ENCODE measurements around the gene PADI6.

The PADI6 gene

DNA sequence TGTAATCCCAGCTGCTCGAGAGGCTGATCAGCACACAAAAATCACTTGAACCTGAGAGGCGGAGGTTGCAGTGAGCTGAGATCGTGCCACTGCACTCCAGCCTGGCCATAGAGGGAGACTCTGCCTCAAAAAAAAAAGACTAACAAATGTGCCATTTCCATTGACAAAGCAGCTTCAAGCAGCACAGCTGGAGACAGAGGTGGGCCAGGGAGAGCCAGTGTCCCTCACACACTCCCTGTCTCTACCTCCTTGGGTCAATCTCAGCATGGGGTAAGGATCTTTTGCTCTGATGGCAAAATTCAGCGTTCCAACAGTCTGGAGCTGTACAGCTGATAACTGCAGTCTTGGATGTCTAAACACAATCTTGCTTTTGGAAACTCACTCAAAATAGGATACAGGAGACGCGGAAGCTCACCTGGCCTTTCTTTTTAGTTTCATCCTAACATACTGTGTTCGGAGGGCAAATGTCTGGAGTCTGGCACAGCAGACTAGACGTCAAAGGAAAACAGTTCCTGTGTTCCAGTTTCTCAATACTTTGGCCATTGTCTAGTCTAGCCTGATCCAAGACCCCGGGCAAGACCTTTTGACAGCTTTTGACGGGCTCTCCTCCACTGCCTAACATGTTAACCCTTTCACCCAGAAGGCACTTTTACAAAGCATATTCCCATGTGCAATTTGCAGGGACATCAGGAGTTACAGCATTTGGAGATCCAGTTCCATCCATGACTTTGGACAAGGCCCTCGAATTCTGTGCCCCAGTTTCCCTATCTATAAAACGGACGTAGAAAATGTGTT is 64.6 kb downstream of the PADI6 start:
- no peak for DNase-seq (ENCODE audit: low read depth)

DNA sequence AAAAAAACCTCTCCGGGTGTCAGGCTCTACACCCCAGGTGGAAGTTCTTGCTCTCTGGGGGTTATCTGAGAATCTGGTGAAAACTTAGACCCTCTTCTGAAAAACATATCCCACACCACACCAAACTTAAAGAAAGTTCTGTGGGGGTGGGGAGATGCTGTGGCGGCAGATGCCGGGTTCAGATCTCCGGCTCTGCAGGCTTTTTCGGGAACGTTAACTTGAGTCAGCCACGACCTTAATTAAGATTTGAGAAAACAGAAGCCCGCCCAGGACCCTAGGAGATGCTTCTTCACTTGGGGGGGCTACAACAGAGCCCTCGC is 65.2 kb downstream of the PADI6 start:
- DNase-seq (ENCODE audit: low read depth) = no peak

DNA sequence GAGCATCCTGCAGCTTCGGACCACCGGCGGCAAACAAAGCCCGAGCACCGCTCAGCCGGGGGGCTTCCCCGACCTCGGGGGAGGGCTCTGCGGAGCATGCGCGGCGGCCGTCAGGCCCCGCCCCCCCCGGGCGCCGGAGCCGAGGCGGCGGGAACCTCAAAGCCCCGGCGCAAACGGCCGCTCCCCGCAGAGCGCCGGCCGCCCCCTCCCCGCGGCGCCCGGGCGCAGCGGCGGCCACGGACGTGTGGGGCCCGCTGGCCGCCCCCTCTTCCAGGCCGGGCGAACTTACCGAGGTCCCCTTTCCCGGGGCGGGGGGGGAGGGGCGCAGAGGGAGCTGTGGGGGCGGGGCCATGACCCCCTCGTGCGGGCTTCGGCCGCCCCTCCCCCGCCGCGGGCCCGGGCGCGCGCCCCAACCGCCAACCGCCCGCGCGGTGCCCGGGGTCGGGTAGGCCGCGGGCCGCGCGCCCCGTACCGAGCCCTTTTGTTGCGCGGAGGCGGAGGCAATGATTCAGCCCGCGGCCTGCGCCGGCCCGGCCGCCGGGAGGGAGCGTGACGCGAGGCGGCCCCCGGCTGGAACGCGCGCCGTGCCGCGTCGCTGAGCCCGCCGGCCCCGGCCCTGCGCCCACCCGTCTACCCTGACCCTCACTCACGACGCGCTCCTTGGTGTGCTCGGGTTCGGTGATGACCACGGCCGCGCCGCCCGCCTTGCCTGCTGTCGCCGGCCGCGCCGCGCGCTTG is 65.8 kb downstream of the PADI6 start:
- peak; percentile 43 for DNase-seq (ENCODE audit: low read depth)

DNA sequence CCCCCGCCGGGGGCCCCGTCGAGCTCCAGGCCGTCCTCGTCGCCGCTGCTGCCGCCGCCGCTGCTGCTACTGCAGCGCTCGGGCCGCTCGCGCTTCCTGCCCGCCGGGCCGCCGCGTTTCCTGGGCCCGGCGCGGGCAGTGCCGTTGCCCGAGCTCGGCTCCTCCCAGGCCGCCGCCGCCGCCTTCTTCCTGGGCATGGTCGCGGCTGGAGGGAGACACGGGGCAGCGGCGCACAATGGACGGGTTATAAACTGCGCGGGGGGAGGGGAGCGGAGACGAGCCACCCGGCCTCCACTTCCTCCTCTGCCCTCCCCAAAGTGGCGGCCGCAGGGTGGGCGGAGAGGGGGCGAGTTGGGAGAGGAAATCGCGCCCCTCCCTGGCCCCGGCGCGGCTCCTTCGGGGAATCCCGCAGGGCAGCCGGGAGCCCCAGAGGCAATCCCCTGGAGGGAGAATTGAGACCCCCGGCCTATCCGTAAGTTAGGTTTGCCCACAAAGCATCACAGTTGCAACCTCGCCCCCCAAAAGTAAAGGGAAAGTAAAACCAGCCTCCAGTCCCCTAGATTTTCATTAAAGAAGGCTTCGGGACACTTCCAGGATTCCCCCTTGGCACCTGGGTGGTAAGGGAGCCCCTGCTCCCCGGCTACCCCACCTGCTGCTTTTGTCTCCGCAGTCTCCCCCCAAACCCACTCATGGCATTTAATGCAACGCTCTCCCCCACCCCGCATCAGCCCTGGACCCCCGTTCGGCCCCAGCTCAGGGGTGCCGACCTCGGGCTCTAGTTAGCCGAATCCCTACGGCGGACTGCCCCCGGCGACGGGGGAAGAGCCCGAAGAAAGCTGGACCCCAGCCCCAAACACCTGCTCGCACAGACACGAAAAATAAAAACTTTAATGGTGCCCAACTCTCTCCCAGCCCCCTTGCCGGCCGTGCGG is 66.6 kb downstream of the PADI6 start:
- DNase-seq (ENCODE audit: low read depth) = peak; percentile 47

DNA sequence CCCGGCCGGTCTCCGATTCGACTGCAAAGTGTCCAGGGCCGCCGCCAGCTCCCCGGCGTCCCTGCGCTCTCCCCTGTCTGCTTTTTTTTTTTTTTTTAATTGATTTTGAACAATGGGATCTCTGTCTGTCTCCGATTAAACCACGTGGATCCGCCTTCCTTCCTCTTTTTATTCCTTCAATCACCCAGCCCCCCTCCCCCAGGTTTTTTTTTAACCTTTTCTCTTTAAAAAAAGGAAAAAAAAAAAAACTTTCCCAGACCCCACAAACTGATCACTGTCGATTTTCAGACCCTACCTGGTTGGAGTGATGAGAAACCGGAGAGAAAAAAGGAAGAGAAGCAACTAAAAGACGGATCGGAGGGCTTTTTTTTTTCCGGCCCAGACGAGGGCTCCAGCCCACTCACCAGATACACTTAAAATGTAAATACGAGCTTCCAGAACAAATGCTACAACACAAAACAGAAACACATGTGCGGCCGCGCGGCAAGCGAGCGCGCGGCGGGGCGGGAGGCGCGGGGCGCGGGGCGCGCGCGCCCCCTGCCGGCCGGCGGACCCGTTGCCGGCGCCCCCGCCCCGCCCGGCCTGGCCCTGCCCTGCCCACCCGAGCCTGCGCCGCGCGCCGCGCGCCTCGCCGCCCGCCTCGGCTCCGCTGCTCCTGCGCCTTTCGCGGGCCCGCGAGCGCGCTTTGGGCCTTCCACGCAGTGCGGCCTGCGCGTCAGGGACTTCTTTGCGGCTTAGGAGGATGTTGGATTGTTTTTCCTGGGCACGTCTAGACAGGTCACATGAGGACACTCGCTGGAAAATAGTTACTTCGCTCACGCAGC is 67.5 kb downstream of the PADI6 start, which contains the start of gene RCC2:
RCC2 (minus strand) TSS at position 428 of the 824 bp plus-strand sequence. CDS start 1,163 bp downstream, outside the sequence.
- peak; percentile 50 for DNase-seq (ENCODE audit: low read depth)

DNA sequence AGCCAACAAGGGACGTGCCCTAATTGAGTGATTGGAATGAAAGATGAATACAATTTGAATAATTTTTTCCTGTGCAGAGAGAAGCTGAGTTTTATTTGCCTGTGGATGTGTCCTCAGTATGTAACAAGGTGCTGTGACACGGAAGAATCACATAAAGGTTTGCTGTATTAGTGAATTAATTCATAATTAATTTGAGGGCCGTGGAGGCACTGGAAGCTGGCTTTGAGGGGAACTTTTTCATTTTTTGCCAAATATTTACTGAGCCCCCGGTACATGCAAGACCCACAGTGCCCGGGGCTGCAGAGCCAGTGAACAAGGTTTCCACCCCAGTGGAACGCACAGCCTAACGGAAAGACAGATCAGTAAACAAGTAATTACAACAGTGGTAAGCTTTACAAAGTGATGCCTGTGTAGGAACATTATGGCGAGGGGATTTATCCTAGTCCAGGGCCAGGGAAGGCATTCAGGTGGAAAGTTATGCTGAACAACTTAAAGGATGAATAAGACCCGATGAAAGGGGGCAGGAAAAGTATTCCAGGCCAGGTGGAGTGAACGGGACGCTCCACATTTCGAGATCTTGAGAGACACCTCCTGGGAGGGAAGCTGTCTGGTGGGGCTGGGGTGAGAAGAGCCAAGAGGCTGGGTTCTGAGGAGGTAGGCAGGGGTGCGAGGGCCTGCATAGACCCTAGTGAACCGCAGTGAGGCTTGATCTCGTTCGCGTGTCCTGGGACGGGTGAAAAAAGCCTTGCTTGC is 68.3 kb downstream of the PADI6 start:
- no peak for DNase-seq (ENCODE audit: low read depth)

DNA sequence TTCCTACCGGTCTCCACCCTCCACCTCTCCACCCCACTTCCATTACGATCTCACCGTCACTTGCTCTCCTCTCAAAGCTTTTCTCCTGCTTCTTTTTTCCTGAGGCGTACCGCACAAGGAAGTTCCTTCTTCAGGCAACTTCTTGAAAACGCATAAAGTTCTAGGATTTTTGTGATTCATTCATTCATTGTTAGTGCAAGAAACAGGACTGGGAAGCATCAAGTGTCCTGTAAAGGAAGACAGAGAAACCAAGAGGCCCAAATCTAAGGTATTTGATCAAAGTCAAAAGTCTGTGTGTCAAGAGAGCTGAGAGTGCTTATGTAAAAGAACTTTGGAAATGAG is 68.8 kb downstream of the PADI6 start:
- no peak for DNase-seq (ENCODE audit: low read depth)

DNA sequence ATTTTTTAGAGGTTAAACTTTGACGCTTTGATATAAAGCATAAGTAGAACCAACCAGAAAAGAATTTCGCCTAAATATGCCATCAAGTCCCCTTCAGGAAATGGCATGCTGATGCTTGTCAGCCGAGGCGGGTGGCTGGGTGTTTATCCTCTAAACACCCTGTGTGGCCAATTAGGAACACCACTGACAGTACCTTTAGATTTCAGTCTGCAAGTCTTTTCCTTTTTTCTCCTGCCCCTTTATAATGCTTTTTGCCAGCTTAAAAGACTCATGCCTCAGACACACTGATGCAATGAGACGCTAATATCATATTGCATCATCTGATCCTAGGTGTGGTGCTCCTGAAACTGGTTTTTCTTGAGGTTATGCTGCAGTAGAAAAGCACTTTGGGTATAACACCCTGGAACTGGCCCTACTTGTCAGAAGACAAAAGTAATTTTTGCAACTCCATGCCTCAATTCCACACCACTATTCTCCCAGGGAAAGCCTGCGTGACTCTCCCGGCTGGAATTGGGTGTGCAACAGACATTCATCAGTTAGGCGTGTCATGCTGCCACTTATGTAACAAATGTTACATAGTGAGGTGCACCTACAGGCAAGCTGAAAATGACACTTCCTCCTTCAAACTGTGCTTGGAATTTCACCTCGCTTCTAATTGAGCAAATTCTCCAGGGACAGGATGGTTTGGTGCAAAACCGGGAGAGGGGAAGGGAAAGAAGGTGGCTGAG is 69.4 kb downstream of the PADI6 start:
- no peak for DNase-seq (ENCODE audit: low read depth)

DNA sequence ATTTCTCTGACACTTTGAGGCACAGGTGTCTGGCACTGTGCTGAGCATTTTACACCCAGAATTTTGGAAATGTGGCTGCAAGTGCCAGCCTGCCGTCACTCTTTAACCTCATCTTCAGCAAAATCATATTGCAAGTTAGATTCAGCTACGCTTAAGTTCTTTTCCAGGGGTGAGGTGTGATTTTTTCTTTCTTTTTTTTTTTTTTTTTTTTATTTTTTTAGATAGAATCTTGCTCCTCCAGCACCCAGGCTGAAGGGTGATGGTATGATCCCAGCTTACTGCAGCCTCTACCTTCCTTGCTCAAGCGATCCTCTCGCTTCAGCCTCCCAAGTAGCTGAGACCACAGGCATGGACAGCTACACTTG is 70.0 kb downstream of the PADI6 start:
- no peak for DNase-seq (ENCODE audit: low read depth)

DNA sequence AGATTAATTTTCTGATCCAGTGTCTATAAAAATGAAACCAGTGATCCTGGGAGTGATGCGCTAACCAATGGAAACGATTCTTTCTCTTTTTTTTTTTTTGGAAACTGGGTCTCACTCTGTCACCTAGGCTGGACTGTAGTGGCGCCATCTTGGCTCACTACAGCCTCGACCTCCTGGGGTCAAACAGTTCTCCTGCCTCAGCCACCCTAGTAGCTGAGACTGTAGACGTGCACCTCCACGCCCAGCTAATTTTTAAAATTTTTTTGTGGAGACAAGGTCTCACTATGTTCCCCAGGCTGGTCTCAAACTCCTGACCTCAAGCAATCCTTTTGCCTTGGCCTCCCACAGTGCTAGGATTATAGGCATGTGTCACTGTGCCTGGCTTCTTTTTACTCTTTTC is 70.8 kb downstream of the PADI6 start:
- no peak for DNase-seq (ENCODE audit: low read depth)

DNA sequence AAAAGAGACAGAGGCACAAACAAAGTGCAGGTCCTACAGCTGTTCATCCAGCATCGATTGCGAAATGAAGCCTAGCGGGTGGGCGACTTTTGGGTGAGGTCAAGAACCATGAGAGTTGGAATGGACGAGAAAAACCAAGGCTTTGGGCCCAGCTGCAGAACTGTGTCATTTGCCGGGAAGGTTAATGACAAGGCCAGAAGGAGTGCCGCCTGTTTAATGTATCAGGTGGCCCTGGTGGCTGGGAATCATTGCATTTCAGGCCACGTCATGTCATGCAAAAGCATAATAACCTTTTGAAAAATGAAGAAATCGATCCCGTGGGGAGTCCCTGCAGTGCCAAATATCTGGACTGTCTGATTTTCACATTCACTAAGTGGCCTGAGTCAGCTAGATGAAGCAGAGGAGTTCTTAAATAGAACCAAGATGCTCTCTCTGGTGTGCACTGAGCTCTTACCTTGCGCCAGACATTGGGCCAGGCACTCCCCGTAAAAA is 75.6 kb downstream of the PADI6 start:
- no peak for DNase-seq (ENCODE audit: low read depth)
